ENCODE results near the gene ZWINT.

The ZWINT gene

GRCh38 chr10:56360967-56361612, at the start of gene ZWINT:
Gene ZWINT (minus strand): TSS chr10:56361259. CDS start chr10:56361236, 23 bp downstream.
- DNase-seq (ENCODE audit: low spot score) = peak; percentile 98

GRCh38 chr10:56383806-56384205, 22.7 kb upstream of the ZWINT start:
- DNase-seq (ENCODE audit: low spot score) = no peak

GRCh38 chr10:56370217-56371113, 9.4 kb upstream of the ZWINT start:
- peak; percentile 19 for DNase-seq (ENCODE audit: low spot score)

GRCh38 chr10:56360583-56360966, 484 bp downstream of the ZWINT start:
- no peak for DNase-seq (ENCODE audit: low spot score)

GRCh38 chr10:56359837-56360236, 1.2 kb downstream of the ZWINT start:
- no peak for DNase-seq (ENCODE audit: low spot score)

GRCh38 chr10:56357018-56357417, 4.0 kb downstream of the ZWINT start:
- no peak for DNase-seq (ENCODE audit: low spot score)

GRCh38 chr10:56351909-56352630, 9.0 kb downstream of the ZWINT start:
- no peak for DNase-seq (ENCODE audit: low spot score)

GRCh38 chr10:56349611-56350010, 11.4 kb downstream of the ZWINT start:
- DNase-seq (ENCODE audit: low spot score) = peak; percentile 15

- DNase-seq (ENCODE audit: low spot score) = no peak
Measured at GRCh38 chr10:56348101-56348500, 13.0 kb downstream of the ZWINT start.

GRCh38 chr10:56346845-56347415, 14.1 kb downstream of the ZWINT start:
- peak; percentile 20 for DNase-seq (ENCODE audit: low spot score)

- no peak for DNase-seq (ENCODE audit: low spot score)
Measured at GRCh38 chr10:56341612-56342011, 19.4 kb downstream of the ZWINT start.

GRCh38 chr10:56329961-56330360, 31.1 kb downstream of the ZWINT start:
- DNase-seq (ENCODE audit: low spot score) = no peak

- DNase-seq (ENCODE audit: low spot score) = no peak
Measured at GRCh38 chr10:56327118-56327517, 33.9 kb downstream of the ZWINT start.

GRCh38 chr10:56319386-56319785, 41.7 kb downstream of the ZWINT start:
- peak; percentile 0 for DNase-seq (ENCODE audit: low spot score)

- DNase-seq (ENCODE audit: low spot score) = no peak
Measured at GRCh38 chr10:56318816-56319215, 42.2 kb downstream of the ZWINT start.

GRCh38 chr10:56317603-56318002, 43.5 kb downstream of the ZWINT start:
- no peak for DNase-seq (ENCODE audit: low spot score)

GRCh38 chr10:56316603-56317002, 44.5 kb downstream of the ZWINT start:
- DNase-seq (ENCODE audit: low spot score) = no peak
